GM21447 (cell line): ENCODE results near the gene TENT4A.
"Not testable (repeated sequence)": the region's sequence is repeated elsewhere in the genome, so short reads cannot be mapped to it uniquely, and the experiment has no call there.

ENCODE experiments used
- ATAC-seq: cut with Tn5 transposase; IDR thresholded peaks from one replicate; pipeline ENCODE4 v1.9.1; 2021; ENCODE audit not compliant: unreplicated experiment

The TENT4A gene

GRCh38 chr5:6767481-6768063 lies 54.3 kb downstream of the TENT4A start:
- ATAC-seq, result no peak

GRCh38 chr5:6768590-6769230 lies 55.5 kb downstream of the TENT4A start:
- no peak for ATAC-seq

GRCh38 chr5:6770826-6771607 lies 57.8 kb downstream of the TENT4A start:
- ATAC-seq, result no peak

- no peak for ATAC-seq
These were observed 59.7 kb downstream of the TENT4A start for GRCh38 chr5:6772886-6773285.

GRCh38 chr5:6773342-6774035 lies 60.3 kb downstream of the TENT4A start:
- ATAC-seq, result no peak

- ATAC-seq, result not testable (repeated sequence)
These were observed 61.0 kb downstream of the TENT4A start for GRCh38 chr5:6774207-6774606.

- ATAC-seq, result no peak
These were observed 61.5 kb downstream of the TENT4A start for GRCh38 chr5:6774721-6775204.

GRCh38 chr5:6775571-6775970 lies 62.3 kb downstream of the TENT4A start:
- no peak for ATAC-seq

GRCh38 chr5:6780802-6781391 lies 67.7 kb downstream of the TENT4A start:
- ATAC-seq, result peak; percentile 79

GRCh38 chr5:6781716-6782115 lies 68.5 kb downstream of the TENT4A start:
- no peak for ATAC-seq

- ATAC-seq, result no peak
These were observed 70.6 kb downstream of the TENT4A start for GRCh38 chr5:6783787-6784186.

GRCh38 chr5:6784481-6784880 lies 71.2 kb downstream of the TENT4A start:
- ATAC-seq, result no peak

GRCh38 chr5:6785161-6785860 lies 72.1 kb downstream of the TENT4A start:
- no peak for ATAC-seq

- ATAC-seq, result no peak
These were observed 72.6 kb downstream of the TENT4A start for GRCh38 chr5:6785861-6786180.

GRCh38 chr5:6786786-6787495 lies 73.7 kb downstream of the TENT4A start:
- ATAC-seq, result no peak

- ATAC-seq, result no peak
These were observed 74.7 kb downstream of the TENT4A start for GRCh38 chr5:6787941-6788340.

GRCh38 chr5:6788439-6788838 lies 75.2 kb downstream of the TENT4A start:
- ATAC-seq, result no peak

- no peak for ATAC-seq
These were observed 75.9 kb downstream of the TENT4A start for GRCh38 chr5:6788956-6789649.

GRCh38 chr5:6790346-6790865 lies 77.2 kb downstream of the TENT4A start:
- ATAC-seq, result no peak
